Heart left ventricle (tissue), 13 donors: ENCODE data around the gene TRMT11.

Source experiments
- POLR2A ChIP-seq, 2 donors: fragments of 450-650 bp; IDR thresholded peaks; one replicate each; pipeline ENCODE4 v1.6.1; 2017; ENCODE audit warnings: antibody characterized with exemption in 2 of 2, mild to moderate bottlenecking in 2 of 2, moderate library complexity in 2 of 2
- TF ChIP-seq, protein P1 (sequence below), 12 donors: fragments of 200-600 bp; sonication (generic) in 4 of 12; IDR thresholded peaks; one replicate each; pipeline versions ENCODE4 v1.5.0 to v1.8.0; 2018 to 2022; ENCODE audit warnings: antibody characterized with exemption in 12 of 12, mild to moderate bottlenecking in 5 of 12
- donor health status: ischemic (EF 13 %, LVEDD 7.1; RV severe dilation, severe dysfunction).
- donor health status: DM: no; HTN: yes; CAD: no.
- donor health status: DM: no; HTN: no; CAD: no.
- donor health status: ischemic (EF 25% LVEDD 6.9; RV normal size, moderate dysfunction).
- donor health status: ischemic (EF 25% LVEDD 5.7; RV mildly dilated, moderate dysfunction).
- donor health status: ischemic (EF 35%, LVEDD 5.7; RV mildly dilated, moderate dysfunction).
- donor health status: nonischemic (EF 11% LVEDD 7.7; RV severe dilation, severe dysfunction).
- donor health status: DM: yes; HTN: yes; CAD: no.
- donor health status: PGD.
- donor health status: ischemic (EF 29% LVEDD 5.4; RV normal size, mild dysfunction).
- donor health status: nonischemic (EF 23%, LVEDD 6.1; RV moderate dilation, normal function).

DNA sequence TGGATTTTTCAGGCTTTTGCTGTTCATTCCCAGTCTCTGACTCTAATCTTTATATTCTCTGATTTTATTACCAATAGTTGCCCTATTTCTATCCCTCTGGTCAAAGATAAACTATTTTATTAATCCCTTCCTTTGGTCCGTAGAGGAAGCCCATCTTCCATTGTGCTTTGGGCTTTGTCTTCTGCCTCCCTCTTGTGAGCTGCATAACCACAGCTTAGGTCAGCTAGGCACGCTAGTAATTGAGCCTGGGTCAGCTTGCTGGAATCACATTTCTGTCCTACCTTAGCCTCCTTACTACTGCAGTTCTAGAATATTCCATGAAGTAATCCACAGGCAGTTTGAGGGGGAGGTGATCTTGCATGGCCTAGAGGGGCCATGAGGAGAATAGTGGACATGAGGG lies 49.4 kb downstream of the TRMT11 start:
- TF ChIP-seq, protein P1, sequence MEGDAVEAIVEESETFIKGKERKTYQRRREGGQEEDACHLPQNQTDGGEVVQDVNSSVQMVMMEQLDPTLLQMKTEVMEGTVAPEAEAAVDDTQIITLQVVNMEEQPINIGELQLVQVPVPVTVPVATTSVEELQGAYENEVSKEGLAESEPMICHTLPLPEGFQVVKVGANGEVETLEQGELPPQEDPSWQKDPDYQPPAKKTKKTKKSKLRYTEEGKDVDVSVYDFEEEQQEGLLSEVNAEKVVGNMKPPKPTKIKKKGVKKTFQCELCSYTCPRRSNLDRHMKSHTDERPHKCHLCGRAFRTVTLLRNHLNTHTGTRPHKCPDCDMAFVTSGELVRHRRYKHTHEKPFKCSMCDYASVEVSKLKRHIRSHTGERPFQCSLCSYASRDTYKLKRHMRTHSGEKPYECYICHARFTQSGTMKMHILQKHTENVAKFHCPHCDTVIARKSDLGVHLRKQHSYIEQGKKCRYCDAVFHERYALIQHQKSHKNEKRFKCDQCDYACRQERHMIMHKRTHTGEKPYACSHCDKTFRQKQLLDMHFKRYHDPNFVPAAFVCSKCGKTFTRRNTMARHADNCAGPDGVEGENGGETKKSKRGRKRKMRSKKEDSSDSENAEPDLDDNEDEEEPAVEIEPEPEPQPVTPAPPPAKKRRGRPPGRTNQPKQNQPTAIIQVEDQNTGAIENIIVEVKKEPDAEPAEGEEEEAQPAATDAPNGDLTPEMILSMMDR (IDR thresholded peaks at IDR 0.05) = no peak
- TF ChIP-seq POLR2A (IDR thresholded peaks at IDR 0.05) = no peak
